HG03378 (cell line): Measurements from ENCODE around the gene WRAP73.
"Not testable (repeated sequence)": the region's sequence is repeated elsewhere in the genome, so short reads cannot be mapped to it uniquely, and the experiment has no call there.

Experiments
- ATAC-seq: cut with Tn5 transposase; IDR thresholded peaks from one replicate; pipeline ENCODE4 v1.9.1; 2021; ENCODE audit warnings: mild to moderate bottlenecking, moderate library complexity; ENCODE audit not compliant: unreplicated experiment

Gene WRAP73

GRCh38 chr1:3584915-3585314 is 65.0 kb downstream of the WRAP73 start:
- ATAC-seq, result no peak

DNA sequence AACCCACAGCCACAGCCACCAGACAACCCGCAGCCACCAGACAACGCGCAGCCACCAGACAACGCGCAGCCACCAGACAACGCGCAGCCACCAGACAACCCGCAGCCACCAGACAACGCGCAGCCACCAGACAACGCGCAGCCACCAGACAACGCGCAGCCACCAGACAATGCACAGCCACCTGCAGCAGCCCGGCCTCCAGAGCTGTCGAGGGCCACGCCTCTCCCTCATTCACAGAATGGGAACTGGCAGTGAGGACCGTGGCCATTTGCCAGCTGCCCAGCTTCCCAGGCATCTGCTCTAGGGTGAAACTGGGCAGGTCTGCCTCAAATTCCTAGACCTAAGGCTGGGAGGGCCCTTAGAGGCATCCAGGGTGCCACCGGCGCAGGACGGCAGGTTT is 66.2 kb downstream of the WRAP73 start:
- not testable (repeated sequence) for ATAC-seq

- no peak for ATAC-seq
Observed at GRCh38 chr1:3581296-3582036, 68.4 kb downstream of the WRAP73 start.
